Ureter (tissue), 1 donor: ENCODE data around the gene VDAC1. TPM values are rescaled to one million over a fixed set of nuclear protein-coding genes. Genes with fewer than 3 reads are reported as not detected.

Experiments used
- DNase-seq: peaks from one replicate; pipeline ENCODE4 v3.0.0-alpha.2; 2020; ENCODE audit warnings: low spot score
- total RNA-seq: library from RNA; stranded (reverse); gene quantifications from one replicate; pipeline ENCODE4 v1.2.4, GENCODE V29; 2023
- donor health status: DM: yes; HTN: yes; CAD: no.

Gene VDAC1
- total RNA-seq, 1 donor from 2014 or later, result 167 TPM

DNA sequence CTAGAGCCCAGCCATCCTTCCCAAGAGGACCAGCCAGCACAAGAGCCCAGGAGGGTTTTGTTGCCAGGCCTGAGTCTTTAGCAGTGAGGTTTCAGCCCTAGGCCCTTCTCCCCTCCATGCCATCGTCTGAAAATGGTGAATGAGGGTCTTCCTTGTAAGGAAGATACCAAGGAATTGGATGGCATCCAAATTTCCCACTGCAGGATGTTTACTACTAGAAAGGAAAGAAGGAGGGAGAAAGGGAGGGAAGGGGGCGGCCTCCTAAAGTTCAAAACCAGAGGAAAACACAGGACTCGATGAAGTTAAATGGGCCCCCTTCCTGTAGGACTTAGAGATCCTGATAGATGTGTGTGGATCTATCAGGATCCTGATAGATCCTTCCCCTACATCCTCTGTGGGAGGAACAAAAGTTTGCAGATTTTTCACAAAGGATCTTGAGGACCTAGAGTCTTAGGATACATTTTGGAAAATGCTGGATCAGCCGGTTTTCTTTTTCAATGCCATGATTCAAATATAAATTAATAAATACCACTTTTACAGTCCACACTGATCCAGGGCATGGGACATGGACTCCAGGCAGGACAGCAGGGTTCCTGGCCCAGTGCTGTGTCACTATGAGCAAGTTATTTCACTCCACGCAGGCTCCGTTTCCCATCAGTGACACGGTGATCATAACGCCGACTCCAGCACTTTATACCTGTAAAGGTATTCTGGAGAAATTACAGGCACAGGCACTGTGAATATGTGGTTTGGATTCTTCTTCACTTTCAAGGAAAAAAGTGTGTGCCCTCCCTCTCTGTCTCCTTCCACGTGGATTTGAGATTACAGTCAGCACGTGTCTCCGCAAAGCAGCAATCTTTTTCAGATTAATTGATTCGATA, 77.2 kb downstream of the VDAC1 start:
- DNase-seq, result no peak

DNA sequence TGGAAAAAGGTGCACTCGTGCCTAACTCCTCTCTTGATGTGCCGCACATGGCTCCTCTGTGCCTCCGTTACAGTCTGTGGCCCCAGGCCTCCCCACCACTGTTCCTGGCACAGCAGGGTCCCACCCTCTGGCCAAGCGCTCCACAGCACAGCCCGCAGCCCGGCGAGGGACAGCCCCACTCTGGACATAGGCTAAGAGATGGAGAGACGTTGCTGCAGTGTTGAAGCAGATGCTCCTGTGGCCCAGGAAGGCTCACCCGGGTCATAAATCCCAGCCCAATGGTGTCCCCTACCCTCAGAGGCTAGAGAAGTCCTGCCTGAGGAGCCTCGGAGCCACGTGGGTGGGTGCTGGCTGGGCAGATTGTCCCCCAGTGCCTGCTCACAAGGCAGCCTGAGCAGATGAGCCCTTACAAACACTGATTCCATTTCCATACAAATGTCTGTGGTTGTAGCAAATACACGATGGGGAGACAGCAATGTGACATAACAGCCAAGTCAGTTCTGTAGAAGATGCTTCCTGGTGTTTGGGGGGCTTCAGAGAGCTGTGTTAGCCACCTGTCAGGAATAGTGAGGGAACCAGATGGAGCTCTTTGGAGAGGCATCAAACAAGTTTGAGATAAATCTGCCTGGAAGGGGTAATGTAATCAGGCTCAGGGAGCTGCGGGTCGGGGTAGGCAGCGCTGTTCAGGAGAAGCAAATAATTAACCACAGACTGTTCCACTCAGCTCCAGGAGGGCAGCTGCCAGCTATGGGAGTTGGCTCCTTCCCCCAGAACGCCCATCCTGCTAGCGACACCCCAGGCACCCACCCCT, 78.1 kb downstream of the VDAC1 start:
- no peak for DNase-seq

DNA sequence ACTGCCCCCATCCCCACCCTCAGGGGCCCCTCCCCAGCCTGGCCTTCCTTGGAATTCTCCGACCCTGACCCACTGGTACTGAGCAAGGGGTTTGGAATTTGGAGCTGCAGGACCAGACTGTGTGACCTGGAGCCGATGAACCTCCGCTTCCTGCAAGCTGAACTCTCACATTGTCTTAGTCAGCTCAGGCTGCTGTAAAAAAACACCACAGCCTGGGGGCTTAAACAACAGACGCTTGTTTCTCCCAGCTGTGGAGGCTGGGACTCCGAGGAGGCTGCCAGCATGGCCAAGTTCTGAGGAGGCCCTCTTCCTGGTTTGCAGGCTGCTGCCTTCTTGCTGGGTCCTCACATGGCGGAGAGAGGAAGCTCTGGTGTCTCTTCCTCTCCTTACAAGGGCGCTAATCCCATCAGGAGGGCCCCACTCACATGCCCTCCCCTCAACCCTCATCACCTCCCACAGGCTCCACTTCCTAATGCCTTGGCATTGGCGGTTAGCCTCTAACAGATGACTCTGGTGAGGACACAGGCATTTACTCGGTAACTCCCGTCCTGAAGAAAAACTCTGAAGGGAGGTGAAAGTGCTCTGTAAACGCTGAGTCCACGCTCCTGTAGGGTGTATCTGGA, 78.8 kb downstream of the VDAC1 start:
- no peak for DNase-seq

DNA sequence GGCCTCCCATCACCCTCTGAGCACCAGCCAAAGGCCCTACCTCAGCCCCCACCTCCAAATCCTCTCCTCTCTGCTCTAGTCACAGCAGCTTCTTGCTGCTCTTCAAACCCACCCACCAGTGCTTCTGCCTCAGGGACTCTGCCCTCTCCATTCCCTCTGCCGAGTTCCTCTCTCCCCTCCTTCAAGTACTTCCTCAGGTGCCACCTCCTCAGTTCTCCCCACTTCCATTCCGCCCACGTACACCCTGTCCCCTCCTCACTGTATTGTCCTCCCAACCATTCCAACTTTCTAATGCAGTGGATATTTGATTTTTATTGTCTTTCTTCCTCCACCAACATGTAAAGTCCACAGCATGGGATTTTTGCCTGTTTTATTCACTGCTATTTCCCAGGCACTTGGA, 79.5 kb downstream of the VDAC1 start:
- no peak for DNase-seq

DNA sequence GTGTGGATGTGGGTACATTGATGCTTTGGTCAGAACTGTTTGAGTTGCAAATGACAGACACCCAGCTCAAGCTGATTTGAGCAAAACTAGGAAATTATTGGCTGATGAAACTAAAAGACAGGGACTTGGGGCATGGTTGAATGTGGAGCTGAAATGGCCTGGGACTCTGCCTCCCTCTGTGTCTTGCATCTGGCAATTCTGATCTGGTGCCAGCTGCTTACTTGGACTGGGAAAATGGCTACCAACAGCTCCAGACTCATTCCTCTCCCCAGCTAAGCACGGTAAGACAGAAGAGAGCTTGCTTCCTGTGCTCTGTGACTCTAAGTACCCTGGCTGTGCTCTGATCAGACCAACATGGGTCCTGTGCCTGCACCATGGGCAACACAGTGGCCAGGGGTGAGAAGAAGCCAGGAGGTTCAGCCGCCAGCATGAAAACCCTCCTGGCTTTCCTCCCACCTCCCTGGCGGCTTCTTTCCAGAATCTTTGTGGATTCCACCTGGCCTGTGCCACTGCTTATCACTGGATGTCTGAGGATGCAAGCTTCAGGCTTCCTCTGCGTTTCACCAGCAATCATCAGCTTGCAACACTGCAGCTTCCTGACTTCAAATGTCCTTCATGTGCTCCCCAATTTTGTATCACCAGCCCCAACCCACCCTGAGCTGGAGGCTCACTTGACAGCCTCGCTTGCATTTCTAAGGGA, 80.4 kb downstream of the VDAC1 start:
- DNase-seq, result no peak

DNA sequence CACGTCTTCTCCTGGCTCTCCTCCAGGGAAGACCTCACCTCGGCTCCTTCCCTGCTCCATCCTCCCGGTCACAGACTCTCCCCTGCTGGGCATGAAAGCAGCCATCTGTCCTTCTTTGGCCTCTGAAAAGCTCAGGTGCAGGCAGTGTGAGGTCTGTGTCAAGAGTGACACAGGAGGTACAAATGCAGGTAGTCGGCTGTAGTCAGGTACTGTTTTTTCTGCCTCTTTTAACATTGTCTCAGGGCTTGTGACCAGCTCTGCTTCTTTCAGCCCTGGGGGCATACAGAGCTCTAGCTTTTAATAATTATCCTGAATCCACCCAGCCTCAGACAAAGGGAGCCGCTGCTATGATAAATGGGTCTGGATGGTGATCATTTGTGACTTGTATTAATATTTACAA, 82.8 kb downstream of the VDAC1 start:
- DNase-seq, result no peak

Other genes starting within 250 kb of the VDAC1 start
- gene C5orf15, start 36.4 kb downstream of the VDAC1 start, total RNA-seq, result 28.0 TPM
- gene TCF7, start 109.7 kb upstream of the VDAC1 start, total RNA-seq, result 3.6 TPM
- 324 TPM for gene SKP1, start 172.0 kb upstream of the VDAC1 start, total RNA-seq
- 110 TPM for gene PPP2CA, start 221.1 kb upstream of the VDAC1 start, total RNA-seq